Psoas muscle (tissue), 8 donors: ENCODE measurements around the gene BIRC3. TPM values are rescaled to one million over a fixed set of nuclear protein-coding genes. Genes with fewer than 3 reads are reported as not detected.

Source experiments
- ATAC-seq, 4 donors: fragments of 200-7000 bp; cut with Tn5 transposase; one replicate each; pipeline ENCODE4 v1.9.1; 2020; ENCODE audit warnings: moderate library complexity in 3 of 4, mild to moderate bottlenecking in 2 of 4
- DNase-seq, 2 donors: peaks; one replicate each; pipeline ENCODE4 v3.0.0-alpha.2; 2020
- H3K27ac ChIP-seq: fragments of 200-600 bp; one replicate; pipeline ENCODE4 v1.8.0; 2022
- H3K27me3 ChIP-seq, 3 donors: fragments of 200-600 bp in 1 of 3; one replicate each; pipeline versions ENCODE4 v1.6.1 to v1.8.0; 2013 to 2022; ENCODE audit warnings: low read length in 2 of 3, mild to moderate bottlenecking in 2 of 3, moderate library complexity in 1 of 3; ENCODE audit not compliant: insufficient read depth in 3 of 3
- H3K36me3 ChIP-seq, 2 donors: fragments of 200-600 bp in 1 of 2; one replicate each; pipeline versions ENCODE4 v1.6.1 to v1.8.0; 2013 to 2022; ENCODE audit warnings: low read depth in 1 of 2, mild to moderate bottlenecking in 1 of 2, moderate library complexity in 1 of 2; ENCODE audit not compliant: insufficient read depth in 1 of 2
- H3K4me1 ChIP-seq: fragments of 200-600 bp; one replicate; pipeline ENCODE4 v1.8.0; 2022
- H3K4me3 ChIP-seq: fragments of 200-600 bp; one replicate; pipeline ENCODE4 v1.8.0; 2022; ENCODE audit warnings: mild to moderate bottlenecking
- H3K9me3 ChIP-seq: fragments of 200-600 bp; one replicate; pipeline ENCODE4 v1.8.0; 2022
- CTCF ChIP-seq: fragments of 200-600 bp; IDR thresholded peaks from one replicate; pipeline ENCODE4 v1.8.0; 2022; ENCODE audit warnings: antibody characterized with exemption
- WGBS, 3 donors: extraction: QIAGEN DNeasy Blood & Tissue Kit; methylation state at CpG; one replicate each; pipeline versions ENCODE4 v1.1.6 to v1.1.7; 2013; 5-methylcytosine and 5-hydroxymethylcytosine counted together
- intact Hi-C, 2 donors: fragments of 100-400 bp; cut with DNase I; formaldehyde crosslinking; loops; one replicate each; pipeline versions ENCODE4 v1.11.0 to v1.14.2; 2022
- polyA plus RNA-seq, 3 donors: library from polyadenylated mRNA; stranded (reverse); fragments of 200-250 nt; gene quantifications; one replicate each; pipeline ENCODE4 v1.2.3, GENCODE V29; 2013
- total RNA-seq, 4 donors: library from RNA; stranded (reverse); fragmentation: NEBNext Ultra II Directional in 2 of 4; extraction: Animal tissue kit (Norgen Biotek cat#: 25700) in 2 of 4; gene quantifications; one replicate each; pipeline versions ENCODE4 v1.2.1 to v1.2.4, GENCODE V29; 2021 to 2023
- donor health status: healthy with polysubstance abuse.
- donor health status: DM: no; HTN: no; CAD: no; lungs with moderate emphysema.
- donor health status: Bipolar disorder and iron deficiency.
- donor health status: healthy.
- donor health status: DM: yes; HTN: yes; CAD: no.
- donor health status: DM: no; HTN: no; CAD: no.
- donor health status: DM: no; HTN: no; CAD: no.
- donor health status: DM: yes; HTN: yes; CAD: no.

Gene BIRC3
- total and polyA plus RNA-seq, 7 donors: 0.97 to 3.8 (median 2.3) TPM

GRCh38 chr11:102302241-102302640 lies 15.0 kb upstream of the BIRC3 start:
- TF ChIP-seq CTCF: no peak
- H3K9me3 ChIP-seq: no peaks in the 10 kb centered on the region
- H3K36me3 ChIP-seq: no peaks in the 10 kb centered on the region
- H3K27me3 ChIP-seq: peaks cover 0 to 3% (median 0%) of the 10 kb centered on the region in 3 donors
- ATAC-seq: no peak
- DNase-seq: no peak
- no peak overlapping the region for H3K4me3 ChIP-seq
- intact Hi-C loops: no loop called here
- 83 to 92% (median 84%) methylated on average over 1 of the region's 1 CpG for WGBS, 3 donors
- H3K27ac ChIP-seq: no peak overlapping the region
- no peaks in the 10 kb centered on the region for H3K4me1 ChIP-seq

GRCh38 chr11:102304686-102305085 lies 12.6 kb upstream of the BIRC3 start:
- Histone ChIP-seq H3K4me1 (no peaks in the 10 kb centered on the region), H3K4me3 (no peak overlapping the region), H3K9me3 (no peaks in the 10 kb centered on the region), H3K27ac (no peak overlapping the region), H3K36me3 (no peaks in the 10 kb centered on the region), H3K27me3 (peaks cover 0 to 3% (median 0%) of the 10 kb centered on the region in 3 donors)
- no peak for TF ChIP-seq CTCF
- no peak for DNase-seq
- intact Hi-C loops: no loop called here
- ATAC-seq: no peak
- 95 to 98% (median 96%) methylated on average over 4 of the region's 4 CpGs for WGBS, 3 donors

GRCh38 chr11:102305352-102306047 lies 11.8 kb upstream of the BIRC3 start:
- no peaks in the 10 kb centered on the region for H3K4me1 ChIP-seq
- no peak for ATAC-seq
- peaks cover 0 to 3% (median 0%) of the 10 kb centered on the region in 3 donors for H3K27me3 ChIP-seq
- H3K27ac ChIP-seq: no peak overlapping the region
- no peak for TF ChIP-seq CTCF
- DNase-seq: no peak
- no peaks in the 10 kb centered on the region for H3K36me3 ChIP-seq
- intact Hi-C loops: no loop called here
- H3K9me3 ChIP-seq: no peaks in the 10 kb centered on the region
- no peak overlapping the region for H3K4me3 ChIP-seq
- 26 to 35% (median 27%) methylated on average over 3 of the region's 3 CpGs for WGBS, 3 donors

GRCh38 chr11:102306048-102306597 lies 11.2 kb upstream of the BIRC3 start:
- TF ChIP-seq CTCF: no peak
- intact Hi-C loops: no loop called here
- no peaks in the 10 kb centered on the region for H3K4me1 ChIP-seq
- no peak for ATAC-seq
- peaks cover 0 to 3% (median 0%) of the 10 kb centered on the region in 3 donors for H3K27me3 ChIP-seq
- no peak overlapping the region for H3K27ac ChIP-seq
- no peak for DNase-seq
- 49 to 70% (median 51%) methylated on average over 5 of the region's 5 CpGs for WGBS, 3 donors
- H3K9me3 ChIP-seq: no peaks in the 10 kb centered on the region
- no peak overlapping the region for H3K4me3 ChIP-seq
- H3K36me3 ChIP-seq: no peaks in the 10 kb centered on the region
